Measurements from ENCODE around the gene HOXA13.

GRCh38 chr7:27201580-27202017, 1.7 kb upstream of the HOXA13 start:
- TF ChIP-seq POLR2AphosphoS5 (IDR thresholded peaks at IDR 0.05) (no peak), CTCF (IDR thresholded peaks at IDR 0.05) (no peak)

Data from stomach (tissue), 4 donors.